Choroid plexus epithelial cell (primary cell): ENCODE results near the gene LRP1B.
A peak's percentile ranks its signal among the peaks of the same experiment; 100 is the strongest.

Experiments
- DNase-seq: peaks from one replicate; pipeline ENCODE4 v3.0.0-alpha.2; 2010; ENCODE audit warnings: low read depth
- H3K4me3 ChIP-seq: 2 replicates; pipeline ENCODE4 v1.5.1; 2011; ENCODE audit warnings: low read depth, mild to moderate bottlenecking, control low read depth, low read length, moderate library complexity
- CTCF ChIP-seq: conservative IDR thresholded peaks from 2 replicates; pipeline ENCODE4 v1.5.1; 2011; ENCODE audit warnings: low read depth, mild to moderate bottlenecking, control low read depth, inconsistent platforms, low read length, moderate library complexity

The LRP1B gene

GRCh38 chr2:140595107-140595506 is 1535.7 kb downstream of the LRP1B start:
- H3K4me3 ChIP-seq = no peak overlapping the region
- TF ChIP-seq CTCF = no peak
- DNase-seq = no peak

- DNase-seq = no peak
- TF ChIP-seq CTCF = no peak
- no peak overlapping the region for H3K4me3 ChIP-seq
Observed at GRCh38 chr2:140593132-140593531, 1537.7 kb downstream of the LRP1B start.

GRCh38 chr2:140589696-140590095 is 1541.1 kb downstream of the LRP1B start:
- H3K4me3 ChIP-seq = no peak overlapping the region
- DNase-seq = peak; percentile 51
- no peak for TF ChIP-seq CTCF

- peak; percentile 39 for DNase-seq
- no peak for TF ChIP-seq CTCF
- H3K4me3 ChIP-seq = no peak overlapping the region
Observed at GRCh38 chr2:140589273-140589672, 1541.5 kb downstream of the LRP1B start.

- DNase-seq = peak; percentile 38
- peak; percentile 66 for TF ChIP-seq CTCF
- no peak overlapping the region for H3K4me3 ChIP-seq
Observed at GRCh38 chr2:140586379-140586778, 1544.4 kb downstream of the LRP1B start.

- no peak for DNase-seq
- TF ChIP-seq CTCF = no peak
- H3K4me3 ChIP-seq = no peak overlapping the region
Observed at GRCh38 chr2:140585016-140585415, 1545.8 kb downstream of the LRP1B start.

GRCh38 chr2:140584471-140584870 is 1546.3 kb downstream of the LRP1B start:
- TF ChIP-seq CTCF = no peak
- no peak for DNase-seq
- H3K4me3 ChIP-seq = no peak overlapping the region
